Pancreas (tissue), 10 donors: ENCODE measurements around the gene CFAP100. TPM values are rescaled to one million over a fixed set of nuclear protein-coding genes. Genes with fewer than 3 reads are reported as not detected.

Source experiments
- ATAC-seq, 4 donors: fragments of 200-7000 bp; cut with Tn5 transposase; one replicate each; pipeline versions ENCODE4 v1.8.0 to v1.9.1; 2020; ENCODE audit warnings: mild to moderate bottlenecking in 4 of 4, moderate library complexity in 4 of 4
- DNase-seq, 6 donors: peaks; one replicate each; pipeline ENCODE4 v3.0.0-alpha.2; 2020
- FAIRE-seq: peaks from 2 replicates; lab custom pipeline; 2012; peaks lifted over from hg19 to GRCh38; lab: Jason Lieb, UNC
- H3K27ac ChIP-seq, 4 donors: fragments of 200-600 bp; sonication (generic); 1 replicate in 3 of 4; 2 replicates in 1 of 4; pipeline versions ENCODE4 v1.5.0 to v1.8.0; 2020
- H3K27me3 ChIP-seq, 4 donors: fragments of 200-600 bp; one replicate each; pipeline ENCODE4 v1.8.0; 2021
- H3K36me3 ChIP-seq, 3 donors: fragments of 200-600 bp; sonication (generic) in 1 of 3; one replicate each; pipeline versions ENCODE4 v1.5.0 to v1.8.0; 2020 to 2021
- H3K4me1 ChIP-seq, 3 donors: fragments of 200-600 bp; one replicate each; pipeline ENCODE4 v1.8.0; 2021
- H3K4me3 ChIP-seq, 4 donors: fragments of 200-600 bp; sonication (generic) in 2 of 4; one replicate each; pipeline versions ENCODE4 v1.5.0 to v1.8.0; 2020 to 2021
- H3K9me3 ChIP-seq, 4 donors: fragments of 200-600 bp; one replicate each; pipeline ENCODE4 v1.8.0; 2021
- WGBS, 2 donors: extraction: QIAGEN DNeasy Blood & Tissue Kit; methylation state at CpG; one replicate each; pipeline ENCODE4 v1.1.7; 2013; 5-methylcytosine and 5-hydroxymethylcytosine counted together
- intact Hi-C, 3 donors: fragments of 100-400 bp; cut with DNase I; formaldehyde crosslinking; loops; one replicate each; pipeline versions ENCODE4 v1.11.1 to v1.14.2; 2022
- polyA plus RNA-seq, 2 donors: library from polyadenylated mRNA; stranded (reverse); fragments of 200-250 nt; gene quantifications; one replicate each; pipeline ENCODE4 v1.2.3, GENCODE V29; 2013
- total RNA-seq, 6 donors: library from RNA; stranded (reverse); fragmentation: NEBNext Ultra II Directional in 4 of 6; extraction: Animal tissue kit (Norgen Biotek cat#: 25700) in 4 of 6; gene quantifications; one replicate each; pipeline versions ENCODE4 v1.2.1 to v1.2.4, GENCODE V29; 2021 to 2023
- TF ChIP-seq, protein P1 (sequence below), 4 donors: fragments of 200-600 bp; sonication (generic) in 3 of 4; IDR thresholded peaks; one replicate each; pipeline versions ENCODE4 v1.5.0 to v1.8.0; 2021; ENCODE audit warnings: antibody characterized with exemption in 4 of 4
- donor health status: healthy with polysubstance abuse.
- donor health status: DM: no; HTN: no; CAD: no; lungs with moderate emphysema.
- donor health status: DM: no; HTN: no; CAD: no.
- donor health status: control.
- donor health status: control.
- donor health status: Bipolar disorder and iron deficiency.
- donor health status: DM: yes; HTN: yes; CAD: no.
- donor health status: DM: no; HTN: no; CAD: no.
- donor health status: DM: no; HTN: no; CAD: no.
- donor health status: DM: yes; HTN: yes; CAD: no.

CFAP100 gene
- total and polyA plus RNA-seq, 8 donors, result not detected

DNA sequence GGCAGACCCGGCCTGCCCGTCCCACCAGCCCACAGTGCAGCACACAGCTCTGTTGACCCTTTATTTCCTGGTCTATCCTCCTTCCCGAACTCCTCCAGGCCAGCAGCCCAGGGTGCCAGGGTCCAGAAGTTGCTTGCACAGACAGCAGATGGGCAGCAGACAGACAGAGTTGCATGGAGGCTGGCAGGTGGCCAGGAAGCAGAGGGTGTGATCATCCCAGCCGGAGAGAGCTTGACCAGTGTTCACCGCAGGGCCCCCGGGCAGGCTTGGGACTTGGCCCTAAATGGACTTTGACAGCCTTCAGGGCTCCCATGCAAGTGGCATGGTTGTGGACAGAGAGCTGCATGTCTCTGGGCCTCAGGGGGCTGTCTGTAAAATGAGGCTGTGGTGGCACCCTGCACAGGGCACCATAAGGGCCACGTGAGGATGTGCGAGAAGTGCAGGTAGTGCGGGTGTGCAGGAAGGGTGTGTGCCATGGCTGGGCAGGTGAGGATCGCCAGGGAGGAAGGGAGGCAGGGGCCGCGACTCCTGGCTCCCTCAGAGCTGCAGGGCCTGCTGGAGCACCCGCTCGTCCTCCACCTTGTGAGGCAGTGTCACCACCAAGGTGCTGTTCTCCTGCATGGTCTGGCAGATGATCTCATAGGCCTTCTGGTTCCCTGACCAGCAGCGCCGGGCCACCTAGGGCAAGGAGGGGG is 87.2 kb downstream of the CFAP100 start:
- FAIRE-seq (no peak), ATAC-seq (peak in 1 of 4 donors; percentile 18)
- intact Hi-C loops, result no loop called here

DNA sequence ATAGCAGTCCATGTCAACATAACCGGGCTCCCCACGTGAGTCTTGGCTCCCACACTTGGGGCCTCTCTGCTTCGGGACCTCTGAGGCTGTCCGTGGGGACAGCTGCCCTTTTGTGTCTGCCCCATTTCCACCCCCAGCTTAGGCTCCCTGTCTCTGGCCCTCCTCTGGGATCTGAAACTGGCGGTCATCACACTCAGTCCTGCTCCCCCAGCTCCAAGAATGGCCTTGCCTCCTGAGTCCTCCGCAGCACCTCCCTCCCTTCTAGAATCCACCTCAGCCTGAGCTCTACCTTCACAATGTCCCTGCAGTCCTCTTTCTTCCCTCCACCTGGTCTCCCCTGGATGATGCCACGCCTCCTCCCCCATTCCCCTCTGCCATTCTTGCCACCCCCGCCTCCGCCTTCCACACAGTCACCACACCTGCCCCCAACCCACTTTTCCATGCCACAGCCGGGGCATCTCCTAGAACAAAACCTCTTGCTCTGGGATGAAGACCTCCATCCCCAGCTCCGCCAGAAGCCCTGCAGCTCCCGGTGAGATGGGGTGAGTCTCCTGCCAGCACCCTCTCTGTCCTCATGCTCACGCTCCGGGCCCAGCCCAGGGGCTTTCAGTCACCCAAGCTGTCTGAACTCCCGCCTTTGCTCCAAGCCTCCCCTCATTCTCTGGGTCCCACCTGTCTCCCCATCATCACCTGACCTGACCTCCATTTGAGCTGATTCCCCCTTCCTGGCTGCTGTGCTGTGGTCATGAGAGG is 88.0 kb downstream of the CFAP100 start:
- ATAC-seq (no peak), FAIRE-seq (no peak), DNase-seq (peak in 2 of 6 donors; percentile 35 to 46)
- WGBS, 2 donors, result 78 to 92% methylated on average over 15 of the region's 15 CpGs
- no peak overlapping the region for H3K4me3 ChIP-seq
- intact Hi-C loops, result no loop called here
- no peaks in the 10 kb centered on the region for H3K36me3 ChIP-seq
- TF ChIP-seq, protein P1, sequence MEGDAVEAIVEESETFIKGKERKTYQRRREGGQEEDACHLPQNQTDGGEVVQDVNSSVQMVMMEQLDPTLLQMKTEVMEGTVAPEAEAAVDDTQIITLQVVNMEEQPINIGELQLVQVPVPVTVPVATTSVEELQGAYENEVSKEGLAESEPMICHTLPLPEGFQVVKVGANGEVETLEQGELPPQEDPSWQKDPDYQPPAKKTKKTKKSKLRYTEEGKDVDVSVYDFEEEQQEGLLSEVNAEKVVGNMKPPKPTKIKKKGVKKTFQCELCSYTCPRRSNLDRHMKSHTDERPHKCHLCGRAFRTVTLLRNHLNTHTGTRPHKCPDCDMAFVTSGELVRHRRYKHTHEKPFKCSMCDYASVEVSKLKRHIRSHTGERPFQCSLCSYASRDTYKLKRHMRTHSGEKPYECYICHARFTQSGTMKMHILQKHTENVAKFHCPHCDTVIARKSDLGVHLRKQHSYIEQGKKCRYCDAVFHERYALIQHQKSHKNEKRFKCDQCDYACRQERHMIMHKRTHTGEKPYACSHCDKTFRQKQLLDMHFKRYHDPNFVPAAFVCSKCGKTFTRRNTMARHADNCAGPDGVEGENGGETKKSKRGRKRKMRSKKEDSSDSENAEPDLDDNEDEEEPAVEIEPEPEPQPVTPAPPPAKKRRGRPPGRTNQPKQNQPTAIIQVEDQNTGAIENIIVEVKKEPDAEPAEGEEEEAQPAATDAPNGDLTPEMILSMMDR (IDR thresholded peaks at IDR 0.05), result no peak
- H3K9me3 ChIP-seq, result no peaks in the 10 kb centered on the region
- no peaks in the 10 kb centered on the region for H3K4me1 ChIP-seq
- H3K27me3 ChIP-seq, result no peaks in the 10 kb centered on the region
- H3K27ac ChIP-seq, result no peak overlapping the region

More for the DNA sequence above, 87.2 kb downstream of the CFAP100 start:
- no peaks in the 10 kb centered on the region for H3K36me3 ChIP-seq
- H3K27me3 ChIP-seq, result no peaks in the 10 kb centered on the region
- DNase-seq, result peak in 2 of 6 donors; percentile 46 to 80
- H3K4me3 ChIP-seq, result no peak overlapping the region
- TF ChIP-seq, protein P1 (IDR thresholded peaks at IDR 0.05), result no peak
- H3K4me1 ChIP-seq, result no peaks in the 10 kb centered on the region
- H3K9me3 ChIP-seq, result no peaks in the 10 kb centered on the region
- whole genome bisulfite sequencing, 2 donors, result 85 to 90% methylated on average over 16 of the region's 16 CpGs
- no peak overlapping the region for H3K27ac ChIP-seq

DNA sequence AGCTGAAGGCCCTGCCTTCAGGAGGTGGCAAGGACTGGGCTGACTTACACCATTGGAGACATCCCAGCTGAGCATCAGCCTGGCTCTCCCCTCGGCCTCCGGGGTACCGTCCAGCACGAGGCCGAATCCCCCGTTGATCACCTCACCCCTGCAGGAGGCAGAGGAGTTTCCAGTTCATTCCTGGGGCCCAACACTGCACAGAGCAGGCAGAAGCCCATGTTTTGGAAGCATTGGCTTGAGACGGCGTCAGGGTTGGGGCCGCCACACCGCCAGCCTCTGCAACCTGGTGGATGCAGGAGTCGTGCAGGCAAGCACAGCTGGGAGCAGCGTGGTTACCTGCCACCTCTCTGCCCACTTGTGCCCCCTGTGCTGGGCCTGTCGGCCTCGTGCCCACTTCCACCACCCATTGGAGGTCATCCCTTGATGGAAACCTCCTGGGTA is 88.6 kb downstream of the CFAP100 start:
- ATAC-seq (no peak), DNase-seq (peak in 2 of 6 donors; percentile 9 to 41), FAIRE-seq (no peak)
- H3K27me3 ChIP-seq, result no peaks in the 10 kb centered on the region
- no peaks in the 10 kb centered on the region for H3K36me3 ChIP-seq
- 77 to 84% methylated on average over 14 of the region's 14 CpGs for WGBS, 2 donors
- H3K9me3 ChIP-seq, result no peaks in the 10 kb centered on the region
- intact Hi-C loops, result no loop called here
- H3K27ac ChIP-seq, result no peak overlapping the region
- H3K4me3 ChIP-seq, result no peak overlapping the region
- no peaks in the 10 kb centered on the region for H3K4me1 ChIP-seq
- TF ChIP-seq, protein P1 (IDR thresholded peaks at IDR 0.05), result no peak

DNA sequence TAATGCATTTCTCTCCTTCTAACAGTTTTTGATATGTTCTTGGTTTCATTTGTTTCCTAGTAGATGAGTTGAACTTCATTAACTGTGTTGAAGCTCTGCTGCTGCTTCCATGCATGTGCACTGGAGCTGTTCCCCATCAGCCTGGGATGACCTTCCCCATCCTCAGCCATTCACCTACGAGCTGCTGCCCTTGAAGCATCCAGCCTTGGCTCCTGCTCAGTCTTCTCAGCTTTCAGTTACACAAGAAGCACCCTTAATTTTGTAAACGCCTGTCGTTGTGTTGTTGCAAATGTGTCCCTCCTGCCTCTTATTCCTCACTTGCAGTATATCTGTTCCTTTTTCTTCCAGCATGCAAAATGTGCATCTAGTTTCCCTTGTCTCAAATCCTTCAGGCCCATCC is 89.4 kb downstream of the CFAP100 start:
- H3K36me3 ChIP-seq, result no peaks in the 10 kb centered on the region
- H3K27me3 ChIP-seq, result no peaks in the 10 kb centered on the region
- no peak for FAIRE-seq
- DNase-seq, result no peak
- H3K9me3 ChIP-seq, result no peaks in the 10 kb centered on the region
- no peak overlapping the region for H3K4me3 ChIP-seq
- no peaks in the 10 kb centered on the region for H3K4me1 ChIP-seq
- TF ChIP-seq, protein P1 (IDR thresholded peaks at IDR 0.05), result no peak
- no peak for ATAC-seq
- intact Hi-C loops, result no loop called here
- 81 to 87% methylated on average over 3 of the region's 3 CpGs for WGBS, 2 donors
- H3K27ac ChIP-seq, result no peak overlapping the region
